OCI-LY1 (cell line): Measurements from ENCODE around the gene AP1G2.

Experiments
- CTCF ChIP-seq: fragments of 200-600 bp; sonication (generic), shearing (Covaris generic); IDR thresholded peaks from 2 replicates; pipeline ENCODE4 v1.5.1; 2017; ENCODE audit warnings: mild to moderate bottlenecking, antibody characterized with exemption, low read length, moderate library complexity, mixed read lengths
- EZH2 ChIP-seq: fragments of 200-600 bp; sonication (generic), shearing (Covaris generic); IDR thresholded peaks from 2 replicates; pipeline ENCODE4 v1.8.0; 2017; ENCODE audit warnings: borderline replicate concordance, mixed run types, mild to moderate bottlenecking, antibody characterized with exemption, low read length, moderate library complexity, mixed read lengths

- no peak for TF ChIP-seq CTCF
- TF ChIP-seq EZH2: no peak
Observed at GRCh38 chr14:23610090-23610814, 42.7 kb upstream of the AP1G2 start.
